SK-N-SH (cell line): Measurements from ENCODE around the gene PIP5K1B. TPM values are rescaled to one million over a fixed set of nuclear protein-coding genes. Genes with fewer than 3 reads are reported as not detected.

Experiments used
- CTCF ChIA-PET: fragments of 300-600, 350-600 bp; formaldehyde crosslinking; extraction: SDS; loops from one replicate; lab custom pipeline; 2021; lab: Yijun Ruan, JAX
- POLR2A ChIA-PET: fragments of 350-600 bp; sonication (Branson Sonifier 250); formaldehyde crosslinking; extraction: SDS; loops from one replicate; lab custom pipeline; 2020; ENCODE audit warnings: antibody characterized with exemption, inconsistent platforms; lab: Yijun Ruan, JAX
- DNase-seq: peaks from one replicate; pipeline ENCODE4 v3.0.0; 2012
- H2AFZ ChIP-seq: fragments of 200-600 bp; sonication (generic); 2 replicates; pipeline ENCODE4 v1.8.1; 2016; ENCODE audit warnings: antibody characterized with exemption, mild to moderate bottlenecking, low read depth
- H3F3A ChIP-seq: fragments of 200-600 bp; sonication (generic); replicated peaks from 2 replicates; pipeline ENCODE3; 2016; ENCODE audit warnings: antibody characterized with exemption, mild to moderate bottlenecking; ENCODE audit not compliant: insufficient read depth
- H3K27ac ChIP-seq, 2 experiments: fragments of 200-500 bp in 1 of 2; fragments of 200-600 bp in 1 of 2; sonication (Bioruptor generic) in 1 of 2; sonication (generic), shearing (Covaris generic) in 1 of 2; 2 replicates each; pipeline versions ENCODE4 v1.5.1 to v1.6.1; 2014 to 2016; ENCODE audit warnings: low read depth in 2 of 2, inconsistent platforms in 1 of 2, low read length in 1 of 2, mild to moderate bottlenecking in 1 of 2, mixed read lengths in 1 of 2
- H3K27me3 ChIP-seq: fragments of 200-600 bp; sonication (generic), shearing (Covaris generic); 2 replicates; pipeline ENCODE4 v1.6.1; 2016; ENCODE audit warnings: mixed run types; ENCODE audit not compliant: insufficient read depth
- H3K36me3 ChIP-seq, 2 experiments: fragments of 200-500 bp in 1 of 2; fragments of 200-600 bp in 1 of 2; sonication (Bioruptor generic) in 1 of 2; sonication (generic) in 1 of 2; replicated peaks in 1 of 2; 2 replicates each; pipeline versions ENCODE3 to v1.5.1; 2014 to 2016; ENCODE audit warnings: low read length in 1 of 2, mild to moderate bottlenecking in 1 of 2; ENCODE audit not compliant: insufficient read depth in 2 of 2, control insufficient read depth in 1 of 2
- H3K4me1 ChIP-seq, 2 experiments: fragments of 200-500 bp in 1 of 2; fragments of 200-600 bp in 1 of 2; sonication (Bioruptor generic) in 1 of 2; sonication (generic), shearing (Covaris generic) in 1 of 2; 2 replicates each; pipeline versions ENCODE4 v1.5.1 to v1.6.1; 2014 to 2016; ENCODE audit warnings: low read depth in 1 of 2, low read length in 1 of 2, mixed run types in 1 of 2; ENCODE audit not compliant: insufficient read depth in 2 of 2, control insufficient read depth in 1 of 2
- H3K4me2 ChIP-seq: fragments of 200-600 bp; sonication (generic), shearing (Covaris generic); 2 replicates; pipeline ENCODE4 v1.6.1; 2017; ENCODE audit warnings: mixed run types
- H3K4me3 ChIP-seq, 2 experiments: fragments of 200-500 bp in 1 of 2; fragments of 200-600 bp in 1 of 2; sonication (Bioruptor generic) in 1 of 2; sonication (generic), shearing (Covaris generic) in 1 of 2; 2 replicates each; pipeline versions ENCODE4 v1.5.1 to v1.8.1; 2014 to 2016; ENCODE audit warnings: low read depth in 2 of 2, inconsistent platforms in 1 of 2, low read length in 1 of 2, mild to moderate bottlenecking in 1 of 2, mixed read lengths in 1 of 2, moderate library complexity in 1 of 2
- H3K79me2 ChIP-seq: fragments of 200-600 bp; sonication (generic); 2 replicates; pipeline ENCODE4 v1.8.1; 2017; ENCODE audit warnings: mild to moderate bottlenecking; ENCODE audit not compliant: insufficient read depth
- H3K9ac ChIP-seq: fragments of 200-600 bp; sonication (generic); 2 replicates; pipeline ENCODE4 v1.6.1; 2017; ENCODE audit warnings: mixed run types
- H3K9me2 ChIP-seq: fragments of 200-600 bp; sonication (generic); 2 replicates; pipeline ENCODE4 v1.6.1; 2017; ENCODE audit warnings: mixed run types
- H3K9me3 ChIP-seq: fragments of 200-600 bp; sonication (generic); 2 replicates; pipeline ENCODE4 v1.6.1; 2017; ENCODE audit warnings: mixed run types, mild to moderate bottlenecking, moderate library complexity
- H4K20me1 ChIP-seq: fragments of 200-600 bp; sonication (generic); 2 replicates; pipeline ENCODE4 v1.6.1; 2017; ENCODE audit warnings: mild to moderate bottlenecking, mixed run types; ENCODE audit not compliant: insufficient read depth
- CHD2 ChIP-seq: fragments of 150-350 bp; IDR thresholded peaks from 2 replicates; pipeline ENCODE4 v1.6.1; 2018; ENCODE audit warnings: low read length; ENCODE audit not compliant: partially characterized antibody
- EP300 ChIP-seq, 2 experiments: IDR thresholded peaks; 2 replicates each; pipeline versions ENCODE4 v1.4.0 to v1.6.1; 2012; ENCODE audit warnings: borderline replicate concordance in 1 of 2, low read depth in 1 of 2, low read length in 1 of 2
- EZH2phosphoT487 ChIP-seq: fragments of 200-600 bp; sonication (generic); IDR thresholded peaks from 2 replicates; pipeline ENCODE4 v1.6.1; 2017; ENCODE audit warnings: low read depth, mixed run types, mild to moderate bottlenecking, antibody characterized with exemption, moderate library complexity, borderline replicate concordance
- FOXM1 ChIP-seq: IDR thresholded peaks from 2 replicates; pipeline ENCODE4 v1.4.0; 2012; ENCODE audit warnings: low read depth, mild to moderate bottlenecking
- GABPA ChIP-seq: IDR thresholded peaks from 2 replicates; pipeline ENCODE4 v1.4.0; 2012; ENCODE audit warnings: low read depth, mild to moderate bottlenecking
- IRF3 ChIP-seq: fragments of 150-350 bp; IDR thresholded peaks from 2 replicates; pipeline ENCODE4 v1.6.1; 2016; ENCODE audit warnings: mild to moderate bottlenecking, low read depth, low read length
- JUND ChIP-seq: IDR thresholded peaks from 2 replicates; pipeline ENCODE4 v1.4.0; 2012
- MAX ChIP-seq: IDR thresholded peaks from 2 replicates; pipeline ENCODE4 v1.4.0; 2012; ENCODE audit warnings: low read depth
- MXI1 ChIP-seq: IDR thresholded peaks from 2 replicates; pipeline ENCODE4 v1.6.1; 2012; ENCODE audit warnings: mild to moderate bottlenecking, low read depth, low read length, improper control_type of control experiment
- NFIC ChIP-seq: IDR thresholded peaks from 2 replicates; pipeline ENCODE4 v1.4.0; 2012; ENCODE audit warnings: borderline replicate concordance
- NRF1 ChIP-seq: IDR thresholded peaks from 2 replicates; pipeline ENCODE4 v1.6.1; 2012; ENCODE audit warnings: low read depth, mild to moderate bottlenecking, low read length
- PBX3 ChIP-seq: IDR thresholded peaks from 2 replicates; pipeline ENCODE4; 2012
- POLR2AphosphoS5 ChIP-seq: IDR thresholded peaks from 2 replicates; pipeline ENCODE4 v1.6.1; 2012; ENCODE audit warnings: low read depth, low read length
- REST ChIP-seq: IDR thresholded peaks from 2 replicates; pipeline ENCODE4 v1.6.1; 2012; ENCODE audit warnings: mild to moderate bottlenecking, low read depth, low read length, moderate library complexity
- RXRA ChIP-seq: IDR thresholded peaks from 2 replicates; pipeline ENCODE4 v1.4.0; 2012; ENCODE audit warnings: low read depth, mild to moderate bottlenecking, borderline replicate concordance
- TCF12 ChIP-seq: IDR thresholded peaks from 2 replicates; pipeline ENCODE4 v1.4.0; 2012
- TEAD4 ChIP-seq: IDR thresholded peaks from 2 replicates; pipeline ENCODE4 v1.4.0; 2012; ENCODE audit warnings: mild to moderate bottlenecking, borderline replicate concordance; ENCODE audit not compliant: insufficient read depth
- ZBTB33 ChIP-seq: IDR thresholded peaks from 2 replicates; pipeline ENCODE4 v1.4.0; 2012; ENCODE audit warnings: low read depth, borderline replicate concordance
- polyA plus RNA-seq, 3 experiments: library from polyadenylated mRNA; depleted of rRNA; stranded (reverse); fragments of >200 nt; gene quantifications; 2 replicates each; pipeline ENCODE4 v1.2.3, GENCODE V29; 2012

The PIP5K1B gene
- polyA plus RNA-seq, 1 of the 3 experiments (the other 2 are of a cell fraction) = not detected

GRCh38 chr9:68847765-68848164 is 142.7 kb downstream of the PIP5K1B start:
- CTCF ChIA-PET = no interaction called here
- no peak overlapping the region for H3K4me3 ChIP-seq

More at GRCh38 chr9:68847765-68848164, 142.7 kb downstream of the PIP5K1B start:
- Histone ChIP-seq H3K4me1 (no peaks in the 10 kb centered on the region), H3K9ac (no peak overlapping the region), H3K4me2 (no peak overlapping the region), H4K20me1 (no peaks in the 10 kb centered on the region), H3K79me2 (no peaks in the 10 kb centered on the region), H3K27ac (no peak overlapping the region), H2AFZ (no peak overlapping the region), H3K9me2 (no peaks in the 10 kb centered on the region), H3K27me3 (no peaks in the 10 kb centered on the region; the same call in 1 of the 2 replicates), H3F3A (no peaks in the 10 kb centered on the region), H3K9me3 (no peaks in the 10 kb centered on the region), H3K36me3 (no peaks in the 10 kb centered on the region)
- POLR2A ChIA-PET = no interaction called here
- no peak for TF ChIP-seq GABPA
- no peak for TF ChIP-seq IRF3
- TF ChIP-seq MXI1 = no peak
- TF ChIP-seq EZH2phosphoT487 = no peak
- no peak for TF ChIP-seq RXRA
- TF ChIP-seq POLR2AphosphoS5 = no peak
- no peak for TF ChIP-seq ZBTB33
- no peak for TF ChIP-seq JUND
- TF ChIP-seq TEAD4 = no peak
- TF ChIP-seq EP300 (IDR thresholded peaks at IDR 0.05; ENCODE audit: borderline replicate concordance in 1 of 2, low read depth in 1 of 2, low read length in 1 of 2) = no peak
- TF ChIP-seq FOXM1 = no peak
- no peak for TF ChIP-seq MAX
- no peak for TF ChIP-seq NFIC
- no peak for TF ChIP-seq NRF1
- no peak for TF ChIP-seq REST
- TF ChIP-seq PBX3 = no peak
- TF ChIP-seq CHD2 = no peak
- TF ChIP-seq TCF12 = no peak
- DNase-seq = no peak
